PC-9 (cell line): ENCODE results near the gene EEA1. TPM values are rescaled to one million over a fixed set of nuclear protein-coding genes. Genes with fewer than 3 reads are reported as not detected.

Experiments
- BruUV-seq: library from RNA; stranded (reverse); fragments of 400-500 nt; replicated peaks from 2 replicates; lab custom pipeline; 2021; lab: Mats Ljungman, UMichigan
- CTCF ChIA-PET: fragments of 300-600 bp; sonication (Branson Sonifier 250); formaldehyde crosslinking; loops from one replicate; lab custom pipeline; 2022; ENCODE audit warnings: antibody characterized with exemption; lab: Charles Lee
- POLR2A ChIA-PET: fragments of 300-600 bp; sonication (Branson Sonifier 250); formaldehyde crosslinking; loops from one replicate; lab custom pipeline; 2022; ENCODE audit warnings: antibody characterized with exemption; ENCODE audit not compliant: unreplicated experiment; lab: Charles Lee
- DNase-seq, 2 experiments: peaks; one replicate each; pipeline versions ENCODE4 v3.0.0 to v3.0.0-alpha.2; 2015 to 2022; ENCODE audit warnings: mixed read lengths in 1 of 2
- H2AFZ ChIP-seq: fragments of 200-600 bp; sonication (generic); 2 replicates; pipeline ENCODE4 v1.8.1; 2017; ENCODE audit warnings: antibody characterized with exemption
- H3F3A ChIP-seq: fragments of 200-600 bp; sonication (generic); 2 replicates; pipeline ENCODE4 v1.8.1; 2017; ENCODE audit warnings: antibody characterized with exemption, mild to moderate bottlenecking, low read depth; ENCODE audit not compliant: insufficient read depth
- H3K27ac ChIP-seq: fragments of 200-600 bp; sonication (generic); 2 replicates; pipeline ENCODE4 v1.6.1; 2016; ENCODE audit warnings: mixed run types
- H3K27me3 ChIP-seq: fragments of 200-600 bp; sonication (generic); 2 replicates; pipeline ENCODE4 v1.6.1; 2016; ENCODE audit warnings: low read depth, mixed run types; ENCODE audit not compliant: insufficient read depth
- H3K36me3 ChIP-seq: fragments of 200-600 bp; sonication (generic); 2 replicates; pipeline ENCODE4 v1.6.1; 2016; ENCODE audit warnings: low read depth, mixed run types
- H3K4me1 ChIP-seq: fragments of 200-600 bp; sonication (generic); replicated peaks from 2 replicates; pipeline ENCODE4 v1.6.1; 2016; ENCODE audit warnings: mixed run types; ENCODE audit not compliant: insufficient read depth
- H3K4me2 ChIP-seq: fragments of 200-600 bp; sonication (generic); 2 replicates; pipeline ENCODE4 v1.6.1; 2017; ENCODE audit warnings: mixed run types
- H3K4me3 ChIP-seq: fragments of 200-600 bp; sonication (generic); 2 replicates; pipeline ENCODE4 v1.6.1; 2016; ENCODE audit warnings: mixed run types
- H3K79me2 ChIP-seq: fragments of 200-600 bp; sonication (generic); 2 replicates; pipeline ENCODE4 v1.6.1; 2017; ENCODE audit warnings: low read depth, mixed run types
- H3K9me2 ChIP-seq: fragments of 200-600 bp; sonication (generic); 2 replicates; pipeline ENCODE4 v1.8.1; 2017; ENCODE audit warnings: mild to moderate bottlenecking; ENCODE audit not compliant: insufficient read depth
- H3K9me3 ChIP-seq: fragments of 200-600 bp; sonication (generic); 2 replicates; pipeline ENCODE4 v1.8.1; 2016; ENCODE audit warnings: low read depth; ENCODE audit not compliant: insufficient read depth
- H4K20me1 ChIP-seq: fragments of 200-600 bp; sonication (generic); 2 replicates; pipeline ENCODE4 v1.8.1; 2017; ENCODE audit not compliant: insufficient read depth
- CTCF ChIP-seq: fragments of 200-600 bp; sonication (generic); conservative IDR thresholded peaks from 2 replicates; pipeline ENCODE4 v1.6.1; 2017; ENCODE audit warnings: mixed run types, antibody characterized with exemption, mild to moderate bottlenecking, moderate library complexity
- EZH2 ChIP-seq: fragments of 200-600 bp; sonication (generic); IDR thresholded peaks from 2 replicates; pipeline ENCODE4 v1.8.0; 2017; ENCODE audit warnings: antibody characterized with exemption, low read depth
- intact Hi-C: fragments of 100-400 bp; cut with micrococcal nuclease; formaldehyde crosslinking; loops from one replicate; pipeline ENCODE4 v1.10.0; 2022; ENCODE audit not compliant: unreplicated experiment
- total RNA-seq: library from RNA; stranded (reverse); gene quantifications from 2 replicates; pipeline ENCODE4 v1.2.3, GENCODE V29; 2021

EEA1 gene
- total RNA-seq, 1 experiment from 2014 or later, result 15.7 TPM

- Histone ChIP-seq H4K20me1 (no peaks in the 10 kb centered on the region), H3F3A (no peaks in the 10 kb centered on the region), H3K79me2 (no peaks in the 10 kb centered on the region), H3K4me3 (no peak overlapping the region), H3K36me3 (no peaks in the 10 kb centered on the region), H3K9me3 (no peaks in the 10 kb centered on the region), H3K4me2 (no peak overlapping the region), H3K4me1 (no peaks in the 10 kb centered on the region), H3K27me3 (no peaks in the 10 kb centered on the region), H3K9me2 (no peaks in the 10 kb centered on the region), H2AFZ (no peak overlapping the region), H3K27ac (no peak overlapping the region)
- intact Hi-C loops, result no loop called here
- DNase-seq, result no peak
- ChIA-PET POLR2A (no interaction called here), CTCF (no interaction called here)
- TF ChIP-seq CTCF, result no peak
- no peak for TF ChIP-seq EZH2
- BruUV-seq, result no TSS peak
These were observed 51.2 kb downstream of the EEA1 start for GRCh38 chr12:92877904-92878303.

- Histone ChIP-seq H3K4me3 (no peak overlapping the region), H2AFZ (no peak overlapping the region), H3F3A (no peaks in the 10 kb centered on the region), H3K27me3 (no peaks in the 10 kb centered on the region), H4K20me1 (no peaks in the 10 kb centered on the region), H3K36me3 (no peaks in the 10 kb centered on the region), H3K9me3 (no peaks in the 10 kb centered on the region), H3K4me2 (no peak overlapping the region), H3K79me2 (no peaks in the 10 kb centered on the region), H3K9me2 (no peaks in the 10 kb centered on the region), H3K27ac (no peak overlapping the region), H3K4me1 (no peaks in the 10 kb centered on the region)
- no peak for TF ChIP-seq EZH2
- no peak for TF ChIP-seq CTCF
- CTCF ChIA-PET, result no interaction called here
- no peak for DNase-seq
- POLR2A ChIA-PET, result no interaction called here
- intact Hi-C loops, result no loop called here
- BruUV-seq, result no TSS peak
These were observed 52.6 kb downstream of the EEA1 start for GRCh38 chr12:92876496-92876895.

GRCh38 chr12:92871116-92871515, 58.0 kb downstream of the EEA1 start:
- H3K79me2 ChIP-seq, result no peaks in the 10 kb centered on the region
- no peak overlapping the region for H2AFZ ChIP-seq
- ChIA-PET POLR2A (no interaction called here), CTCF (interaction anchor here (0.7 kb wide), 1 partner anchor 86 kb away, joined by 4 read pairs; no protein-coding TSS in a partner anchor)
- H3K36me3 ChIP-seq, result no peaks in the 10 kb centered on the region
- no peaks in the 10 kb centered on the region for H4K20me1 ChIP-seq
- no peak for DNase-seq
- no peaks in the 10 kb centered on the region for H3K4me1 ChIP-seq
- H3K4me3 ChIP-seq, result no peak overlapping the region
- H3K27me3 ChIP-seq, result no peaks in the 10 kb centered on the region
- no peak overlapping the region for H3K4me2 ChIP-seq
- intact Hi-C loops, result no loop called here
- TF ChIP-seq CTCF (no peak), EZH2 (no peak)
- H3K9me2 ChIP-seq, result no peaks in the 10 kb centered on the region
- no peak overlapping the region for H3K27ac ChIP-seq
- no peaks in the 10 kb centered on the region for H3K9me3 ChIP-seq
- H3F3A ChIP-seq, result no peaks in the 10 kb centered on the region
- BruUV-seq, result no TSS peak
